Measurements from ENCODE around the gene TFCP2L1. TPM values are rescaled to one million over a fixed set of nuclear protein-coding genes. Genes with fewer than 3 reads are reported as not detected.

TFCP2L1 gene
- total and polyA plus RNA-seq, 2 donors (not counting 3 experiments of a cell fraction or from before 2014, with no cell fraction given): not detected

GRCh38 chr2:121196132-121196848, 88.7 kb downstream of the TFCP2L1 start:
- Histone ChIP-seq H3K9me1 (replicated peaks; ENCODE audit: control insufficient read depth, extremely low read depth, insufficient read depth, low read length) (no peaks in the 10 kb centered on the region), H3K9ac (replicated peaks; ENCODE audit: extremely low read depth, insufficient read depth, low read length) (no peak overlapping the region), H3K9me3 (replicated peaks; ENCODE audit: control insufficient read depth, insufficient read depth, low read length) (no peaks in the 10 kb centered on the region), H3K36me3 (ENCODE audit: control insufficient read depth in 2 of 2, extremely low read depth in 1 of 2, insufficient read depth in 2 of 2, low read length in 2 of 2) (no peaks in the 10 kb centered on the region), H3K4me1 (ENCODE audit: control insufficient read depth, extremely low read depth, insufficient read depth, low read length) (no peaks in the 10 kb centered on the region), H3K27ac (ENCODE audit: insufficient read depth, low read depth, low read length) (no peak overlapping the region), H2AFZ (ENCODE audit: low read depth, low read length) (no peak overlapping the region), H3K4me2 (ENCODE audit: insufficient read depth, low read length) (no peak overlapping the region), H3K27me3 (ENCODE audit: control insufficient read depth in 2 of 2, insufficient read depth in 2 of 2, low read length in 2 of 2) (no peaks in the 10 kb centered on the region), H3K4me3 (replicated peaks in 1 of 3; ENCODE audit: insufficient read depth in 1 of 3, low read depth in 1 of 3, low read length in 3 of 3) (no peak overlapping the region), H4K20me1 (replicated peaks; ENCODE audit: control insufficient read depth, extremely low read depth, insufficient read depth, low read length) (no peaks in the 10 kb centered on the region), H3K79me2 (ENCODE audit: control insufficient read depth, insufficient read depth, low read length) (no peaks in the 10 kb centered on the region)
- POLR2A ChIA-PET: no interaction called here
- intact Hi-C loops (cut with micrococcal nuclease) (no loop called here), dilution Hi-C loops (cut with MboI; ENCODE audit: extremely low pct_ligation_motif_present, low sequenced_read_pairs) (no loop called here)
- no TSS peak for BruUV-seq (replicated peaks)
- CTCF ChIA-PET: interaction anchor here (1.3 kb wide), 1 partner anchor 12 kb away, joined by 3 read pairs; no protein-coding TSS in a partner anchor
- no peak for TF ChIP-seq POLR2A (IDR thresholded peaks at IDR 0.05; ENCODE audit: low read depth, low read length)
- TF ChIP-seq CTCF (IDR thresholded peaks at IDR 0.05; ENCODE audit: extremely low read depth in 1 of 2, insufficient read depth in 1 of 2, low read depth in 1 of 2, low read length in 2 of 2): no peak
- no peak for TF ChIP-seq MYC (IDR thresholded peaks at IDR 0.05; ENCODE audit: low read depth, low read length)
- no peak for TF ChIP-seq JUN (IDR thresholded peaks at IDR 0.05; ENCODE audit: borderline replicate concordance, insufficient read depth, insufficient read length, low read depth)
- no peak for TF ChIP-seq MAX (IDR thresholded peaks at IDR 0.05; ENCODE audit: insufficient read depth, insufficient read length)
- no peak for TF ChIP-seq POLR2AphosphoS5 (IDR thresholded peaks at IDR 0.05; ENCODE audit: insufficient read depth, low read depth, low read length)
- TF ChIP-seq FOS (IDR thresholded peaks at IDR 0.05; ENCODE audit: borderline replicate concordance, insufficient read depth, low read length): no peak
- TF ChIP-seq GATA2 (IDR thresholded peaks at IDR 0.05; ENCODE audit: insufficient read depth, insufficient read length, low read depth, low read length): no peak
- TF ChIP-seq EZH2 (IDR thresholded peaks at IDR 0.05; ENCODE audit: borderline replicate concordance, low read depth, low read length, severe bottlenecking): no peak
- FAIRE-seq (no peak), DNase-seq (ENCODE audit: low read depth, low spot score) (no peak)

Data from endothelial cell of umbilical vein (primary cell).